ENCODE results near the gene CIZ1. TPM values are rescaled to one million over a fixed set of nuclear protein-coding genes. Genes with fewer than 3 reads are reported as not detected.

CIZ1 gene
- total RNA-seq, 1 experiment from 2014 or later = 111 TPM

- ChIA-PET CTCF (no interaction called here), POLR2A (no interaction called here)
- H3K27ac ChIP-seq (ENCODE audit: low read length) = no peak overlapping the region
- no TSS peak for BruUV-seq (replicated peaks)
- no peaks in the 10 kb centered on the region for H3K9me3 ChIP-seq (ENCODE audit: control insufficient read depth, insufficient read depth, low read depth, low read length)
- ATAC-seq = no peak
- no peak for DNase-seq (ENCODE audit: low read depth, low spot score)
- H3K4me3 ChIP-seq (ENCODE audit: low read depth in 2 of 2, low read length in 2 of 2) = no peak overlapping the region
- H3K4me1 ChIP-seq (ENCODE audit: control insufficient read depth, insufficient read depth, low read length) = 0 out of 2 replicates have a peak, but pooled peaks cover under 1% of the 10 kb centered on the region
- in situ Hi-C loops (cut with HindIII; ENCODE audit: low pct_unique_long_range_greater_than_20kb, low sequenced_read_pairs) (no loop called here), intact Hi-C loops (cut with micrococcal nuclease; ENCODE audit: unreplicated experiment) (no loop called here)
- H3K27me3 ChIP-seq (ENCODE audit: control insufficient read depth, insufficient read depth, low read length) = no peaks in the 10 kb centered on the region
- no peaks in the 10 kb centered on the region for H3K36me3 ChIP-seq (ENCODE audit: control insufficient read depth, insufficient read depth, low read length)
- TF ChIP-seq, protein P1, sequence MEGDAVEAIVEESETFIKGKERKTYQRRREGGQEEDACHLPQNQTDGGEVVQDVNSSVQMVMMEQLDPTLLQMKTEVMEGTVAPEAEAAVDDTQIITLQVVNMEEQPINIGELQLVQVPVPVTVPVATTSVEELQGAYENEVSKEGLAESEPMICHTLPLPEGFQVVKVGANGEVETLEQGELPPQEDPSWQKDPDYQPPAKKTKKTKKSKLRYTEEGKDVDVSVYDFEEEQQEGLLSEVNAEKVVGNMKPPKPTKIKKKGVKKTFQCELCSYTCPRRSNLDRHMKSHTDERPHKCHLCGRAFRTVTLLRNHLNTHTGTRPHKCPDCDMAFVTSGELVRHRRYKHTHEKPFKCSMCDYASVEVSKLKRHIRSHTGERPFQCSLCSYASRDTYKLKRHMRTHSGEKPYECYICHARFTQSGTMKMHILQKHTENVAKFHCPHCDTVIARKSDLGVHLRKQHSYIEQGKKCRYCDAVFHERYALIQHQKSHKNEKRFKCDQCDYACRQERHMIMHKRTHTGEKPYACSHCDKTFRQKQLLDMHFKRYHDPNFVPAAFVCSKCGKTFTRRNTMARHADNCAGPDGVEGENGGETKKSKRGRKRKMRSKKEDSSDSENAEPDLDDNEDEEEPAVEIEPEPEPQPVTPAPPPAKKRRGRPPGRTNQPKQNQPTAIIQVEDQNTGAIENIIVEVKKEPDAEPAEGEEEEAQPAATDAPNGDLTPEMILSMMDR (IDR thresholded peaks at IDR 0.05) = no peak
- no peak for TF ChIP-seq TCF7L2 (IDR thresholded peaks at IDR 0.05; ENCODE audit: low read depth, low read length)
- TF ChIP-seq POLR2AphosphoS5 (IDR thresholded peaks at IDR 0.05; ENCODE audit: low read depth, low read length) = no peak
- TF ChIP-seq SIN3A (IDR thresholded peaks at IDR 0.05; ENCODE audit: borderline replicate concordance, insufficient read depth, low read depth, low read length) = no peak
Observed at GRCh38 chr9:128166169-128166568, 25.2 kb downstream of the CIZ1 start.

GRCh38 chr9:128164307-128164885 is 27.0 kb downstream of the CIZ1 start:
- in situ Hi-C loops (cut with HindIII; ENCODE audit: low pct_unique_long_range_greater_than_20kb, low sequenced_read_pairs) = no loop called here

More at GRCh38 chr9:128164307-128164885, 27.0 kb downstream of the CIZ1 start:
- Histone ChIP-seq H3K4me3 (ENCODE audit: low read depth in 2 of 2, low read length in 2 of 2) (no peak overlapping the region), H3K27ac (ENCODE audit: low read length) (no peak overlapping the region), H3K9me3 (ENCODE audit: control insufficient read depth, insufficient read depth, low read depth, low read length) (no peaks in the 10 kb centered on the region), H3K27me3 (ENCODE audit: control insufficient read depth, insufficient read depth, low read length) (no peaks in the 10 kb centered on the region), H3K4me1 (ENCODE audit: control insufficient read depth, insufficient read depth, low read length) (0 out of 2 replicates have a peak, but pooled peaks cover 5% of the 10 kb centered on the region), H3K36me3 (ENCODE audit: control insufficient read depth, insufficient read depth, low read length) (no peaks in the 10 kb centered on the region; the same call in 1 of the 2 replicates)
- ATAC-seq (no peak), DNase-seq (ENCODE audit: low read depth, low spot score) (no peak)
- ChIA-PET CTCF (interaction anchor here (0.6 kb wide), 1 partner anchor 9 kb away, joined by 11 read pairs; no protein-coding TSS in a partner anchor), POLR2A (no interaction called here)
- intact Hi-C loops (cut with micrococcal nuclease; ENCODE audit: unreplicated experiment) = no loop called here
- no TSS peak for BruUV-seq (replicated peaks)
- TF ChIP-seq, protein P1 (IDR thresholded peaks at IDR 0.05) = no peak
- no peak for TF ChIP-seq REST (IDR thresholded peaks at IDR 0.05; ENCODE audit: insufficient read depth in 1 of 2, low read depth in 2 of 2, low read length in 1 of 2)
- no peak for TF ChIP-seq SIN3A (IDR thresholded peaks at IDR 0.05; ENCODE audit: borderline replicate concordance, insufficient read depth, low read depth, low read length)
- no peak for TF ChIP-seq POLR2AphosphoS5 (IDR thresholded peaks at IDR 0.05; ENCODE audit: low read depth, low read length)
- TF ChIP-seq TCF7L2 (IDR thresholded peaks at IDR 0.05; ENCODE audit: low read depth, low read length) = no peak
